Activated B cell treated with CpG ODN at 0.5 μM for 24 hours (primary cell): ENCODE measurements around the gene MCRIP1. TPM values are rescaled to one million over a fixed set of nuclear protein-coding genes. Genes with fewer than 3 reads are reported as not detected.
"Not testable (repeated sequence)": the region's sequence is repeated elsewhere in the genome, so short reads cannot be mapped to it uniquely, and the experiment has no call there.

ENCODE experiments used
- ATAC-seq: fragments of 200-7000 bp; cut with Tn5 transposase; one replicate; pipeline ENCODE4 v1.10.0; 2021; ENCODE audit warnings: low read depth, mild to moderate bottlenecking, moderate library complexity
- CTCF ChIA-PET: fragments of 350-600 bp; sonication (Branson Sonifier 250); formaldehyde crosslinking; loops from one replicate; lab custom pipeline; 2021; ENCODE audit warnings: antibody characterized with exemption; lab: Charles Lee
- POLR2A ChIA-PET: fragments of 350-600 bp; sonication (Branson Sonifier 250); formaldehyde crosslinking; loops from one replicate; lab custom pipeline; 2021; ENCODE audit warnings: antibody characterized with exemption; lab: Charles Lee
- DNase-seq: peaks from one replicate; pipeline ENCODE4 v3.0.0; 2022
- H3K27ac Mint-ChIP-seq: one replicate; pipeline ENCODE4 v1.8.0; 2020; ENCODE audit warnings: mixed read lengths
- H3K27me3 Mint-ChIP-seq: one replicate; pipeline ENCODE4 v1.8.0; 2021; ENCODE audit warnings: mixed read lengths
- H3K36me3 Mint-ChIP-seq: one replicate; pipeline ENCODE4 v1.8.0; 2021; ENCODE audit warnings: low read depth, mixed read lengths
- H3K4me1 Mint-ChIP-seq: one replicate; pipeline ENCODE4 v1.8.0; 2021; ENCODE audit warnings: mixed read lengths
- H3K4me3 Mint-ChIP-seq: one replicate; pipeline ENCODE4 v1.8.0; 2020; ENCODE audit warnings: mild to moderate bottlenecking, mixed read lengths
- H3K9me3 Mint-ChIP-seq: one replicate; pipeline ENCODE4 v1.8.0; 2020; ENCODE audit warnings: mixed read lengths
- intact Hi-C: fragments of 100-400 bp; cut with micrococcal nuclease; formaldehyde crosslinking; loops from one replicate; pipeline ENCODE4 v1.15.1; 2024
- total RNA-seq: library from RNA; stranded (reverse); gene quantifications from 2 replicates; pipeline ENCODE4 v1.2.3, GENCODE V29; 2022
- TF ChIP-seq, protein P1 (sequence below): fragments of 200-600 bp; IDR thresholded peaks from one replicate; pipeline ENCODE4 v1.8.0; 2022; ENCODE audit warnings: antibody characterized with exemption, mild to moderate bottlenecking

Gene MCRIP1
- total RNA-seq, 1 donor from 2014 or later: 75.0 TPM

GRCh38 chr17:81840826-81841778 lies 8.0 kb upstream of the MCRIP1 start:
- no peak for ATAC-seq
- ChIA-PET POLR2A (interaction anchor here (0.6 kb wide), 1 partner anchor 34 kb away, joined by 5 read pairs; no protein-coding TSS in a partner anchor), CTCF (no interaction called here)
- intact Hi-C loops: no loop called here
- H3K27ac Mint-ChIP-seq: no peak overlapping the region
- no peaks in the 10 kb centered on the region for H3K9me3 Mint-ChIP-seq
- H3K4me3 Mint-ChIP-seq: no peak overlapping the region
- no peaks in the 10 kb centered on the region for H3K27me3 Mint-ChIP-seq
- H3K36me3 Mint-ChIP-seq: peaks cover 31% of the 10 kb centered on the region
- TF ChIP-seq, protein P1, sequence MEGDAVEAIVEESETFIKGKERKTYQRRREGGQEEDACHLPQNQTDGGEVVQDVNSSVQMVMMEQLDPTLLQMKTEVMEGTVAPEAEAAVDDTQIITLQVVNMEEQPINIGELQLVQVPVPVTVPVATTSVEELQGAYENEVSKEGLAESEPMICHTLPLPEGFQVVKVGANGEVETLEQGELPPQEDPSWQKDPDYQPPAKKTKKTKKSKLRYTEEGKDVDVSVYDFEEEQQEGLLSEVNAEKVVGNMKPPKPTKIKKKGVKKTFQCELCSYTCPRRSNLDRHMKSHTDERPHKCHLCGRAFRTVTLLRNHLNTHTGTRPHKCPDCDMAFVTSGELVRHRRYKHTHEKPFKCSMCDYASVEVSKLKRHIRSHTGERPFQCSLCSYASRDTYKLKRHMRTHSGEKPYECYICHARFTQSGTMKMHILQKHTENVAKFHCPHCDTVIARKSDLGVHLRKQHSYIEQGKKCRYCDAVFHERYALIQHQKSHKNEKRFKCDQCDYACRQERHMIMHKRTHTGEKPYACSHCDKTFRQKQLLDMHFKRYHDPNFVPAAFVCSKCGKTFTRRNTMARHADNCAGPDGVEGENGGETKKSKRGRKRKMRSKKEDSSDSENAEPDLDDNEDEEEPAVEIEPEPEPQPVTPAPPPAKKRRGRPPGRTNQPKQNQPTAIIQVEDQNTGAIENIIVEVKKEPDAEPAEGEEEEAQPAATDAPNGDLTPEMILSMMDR: no peak
- no peak for DNase-seq
- no peaks in the 10 kb centered on the region for H3K4me1 Mint-ChIP-seq

DNA sequence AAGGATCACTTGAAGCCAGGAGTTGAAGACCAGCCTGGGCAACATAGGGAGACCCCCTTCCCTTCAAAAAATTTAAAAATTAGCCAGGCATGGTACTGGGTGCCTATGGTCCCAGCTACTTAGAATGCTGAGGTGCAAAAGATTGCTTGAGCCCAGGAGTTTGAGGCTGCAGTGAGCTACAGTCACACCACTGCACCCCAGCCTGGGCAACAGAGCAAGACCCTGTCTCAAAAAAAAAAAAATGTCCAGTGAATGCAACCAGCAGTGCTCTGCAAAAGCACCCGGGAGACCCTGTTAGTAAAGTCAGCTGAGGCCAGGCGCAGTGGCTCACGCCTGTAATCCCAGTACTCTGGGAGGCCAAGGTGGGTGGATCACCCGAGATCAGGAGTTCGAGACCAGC lies 7.0 kb upstream of the MCRIP1 start:
- H3K4me3 Mint-ChIP-seq, intact Hi-C loops, CTCF ChIA-PET, ATAC-seq, H3K9me3 Mint-ChIP-seq, H3K27me3 Mint-ChIP-seq, DNase-seq, POLR2A ChIA-PET, H3K27ac Mint-ChIP-seq, H3K4me1 Mint-ChIP-seq: not testable (repeated sequence)
- peaks cover 24% of the 10 kb centered on the region for H3K36me3 Mint-ChIP-seq

- no peak overlapping the region for H3K4me3 Mint-ChIP-seq
- H3K9me3 Mint-ChIP-seq: no peaks in the 10 kb centered on the region
- no peaks in the 10 kb centered on the region for H3K27me3 Mint-ChIP-seq
- ChIA-PET POLR2A (no interaction called here), CTCF (no interaction called here)
- intact Hi-C loops: no loop called here
- TF ChIP-seq, protein P1: no peak
- ATAC-seq: no peak
- H3K36me3 Mint-ChIP-seq: peaks cover 17% of the 10 kb centered on the region
- no peak overlapping the region for H3K27ac Mint-ChIP-seq
- H3K4me1 Mint-ChIP-seq: no peaks in the 10 kb centered on the region
- DNase-seq: no peak
Measured at GRCh38 chr17:81839301-81839700, 6.2 kb upstream of the MCRIP1 start.

DNA sequence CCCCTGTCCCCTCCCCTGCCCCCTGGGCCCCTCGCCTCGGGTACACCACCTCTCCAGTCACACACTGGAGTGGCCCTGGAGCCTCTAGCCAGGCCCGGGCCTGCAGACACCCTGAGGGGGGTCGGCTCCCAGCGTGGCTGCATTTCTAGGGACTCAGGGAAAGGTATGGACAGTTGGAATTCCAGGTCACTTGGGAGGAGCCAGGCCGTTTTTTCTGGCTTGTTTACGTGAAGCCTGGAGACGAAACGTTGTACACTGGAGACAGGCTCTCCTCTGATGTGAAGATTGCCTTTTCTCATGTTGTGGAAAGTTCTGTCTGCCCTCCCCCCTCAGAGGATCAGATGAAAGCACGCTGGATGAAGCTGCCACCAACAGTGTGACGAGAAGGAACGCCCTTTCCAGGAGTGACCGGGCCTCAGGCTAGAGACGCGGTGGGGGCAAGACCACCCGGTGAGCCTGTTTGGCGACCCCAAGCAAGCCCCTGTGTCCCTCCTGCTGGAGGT lies 5.7 kb upstream of the MCRIP1 start:
- Mint-ChIP-seq H3K9me3 (no peaks in the 10 kb centered on the region), H3K36me3 (peaks cover 12% of the 10 kb centered on the region), H3K4me3 (no peak overlapping the region), H3K27ac (no peak overlapping the region), H3K27me3 (no peaks in the 10 kb centered on the region), H3K4me1 (peaks cover 2% of the 10 kb centered on the region)
- CTCF ChIA-PET: no interaction called here
- POLR2A ChIA-PET: no interaction called here
- TF ChIP-seq, protein P1: no peak
- intact Hi-C loops: no loop called here
- DNase-seq (no peak), ATAC-seq (no peak)

DNA sequence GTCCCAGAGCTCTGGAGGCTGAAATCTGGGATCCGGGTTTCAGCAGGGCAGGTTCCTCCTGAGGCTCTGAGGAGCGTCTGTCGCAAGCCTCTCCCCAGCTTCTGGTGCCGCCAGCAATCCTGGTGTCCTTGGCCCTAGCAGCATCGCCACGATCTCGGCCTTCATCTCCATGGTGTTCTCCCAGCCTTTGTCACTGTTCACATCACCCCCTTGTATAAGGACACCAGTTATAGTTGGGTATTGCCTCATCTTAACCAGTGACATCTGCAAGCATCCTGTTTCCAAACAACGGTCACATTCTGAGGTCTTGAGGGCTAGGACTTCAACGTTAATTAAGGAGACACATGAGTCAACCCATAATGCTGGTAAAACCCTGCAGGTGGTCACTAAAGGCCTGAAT lies 4.5 kb upstream of the MCRIP1 start:
- TF ChIP-seq, protein P1: no peak
- Mint-ChIP-seq H3K4me1 (peaks cover 4% of the 10 kb centered on the region), H3K27me3 (no peaks in the 10 kb centered on the region), H3K36me3 (peaks cover 2% of the 10 kb centered on the region), H3K4me3 (no peak overlapping the region), H3K27ac (no peak overlapping the region), H3K9me3 (no peaks in the 10 kb centered on the region)
- DNase-seq (no peak), ATAC-seq (no peak)
- intact Hi-C loops: no loop called here
- POLR2A ChIA-PET: no interaction called here
- CTCF ChIA-PET: no interaction called here
